HL-60/S4 (cell line): ENCODE measurements around the gene RMDN3.

Experiments
- in situ Hi-C: fragments of 300-500 bp; cut with MboI; formaldehyde crosslinking; loops from 2 replicates; pipeline ENCODE4 v1.14.3; 2022; ENCODE audit warnings: low sequenced_read_pairs

The RMDN3 gene

GRCh38 chr15:40750885-40751284 lies 4.2 kb downstream of the RMDN3 start:
- in situ Hi-C loops, result no loop called here

GRCh38 chr15:40749151-40749630 lies 5.9 kb downstream of the RMDN3 start:
- in situ Hi-C loops, result no loop called here

- in situ Hi-C loops, result no loop called here
These were observed 7.1 kb downstream of the RMDN3 start for GRCh38 chr15:40747685-40748631.

- in situ Hi-C loops, result no loop called here
These were observed 8.1 kb downstream of the RMDN3 start for GRCh38 chr15:40746916-40747418.

GRCh38 chr15:40744815-40745152 lies 10.3 kb downstream of the RMDN3 start:
- in situ Hi-C loops, result no loop called here

- in situ Hi-C loops, result no loop called here
These were observed 10.9 kb downstream of the RMDN3 start for GRCh38 chr15:40743921-40744814.

- in situ Hi-C loops, result no loop called here
These were observed 11.6 kb downstream of the RMDN3 start for GRCh38 chr15:40743485-40743901.

- in situ Hi-C loops, result no loop called here
These were observed 15.2 kb downstream of the RMDN3 start for GRCh38 chr15:40739854-40740253.

GRCh38 chr15:40739047-40739446 lies 16.0 kb downstream of the RMDN3 start:
- in situ Hi-C loops, result no loop called here

GRCh38 chr15:40737048-40737447 lies 18.0 kb downstream of the RMDN3 start:
- in situ Hi-C loops, result no loop called here

GRCh38 chr15:40736575-40736974 lies 18.5 kb downstream of the RMDN3 start:
- in situ Hi-C loops, result no loop called here

- in situ Hi-C loops, result no loop called here
These were observed 24.0 kb downstream of the RMDN3 start for GRCh38 chr15:40731034-40731433.

- in situ Hi-C loops, result no loop called here
These were observed 31.1 kb downstream of the RMDN3 start for GRCh38 chr15:40723919-40724318.

- in situ Hi-C loops, result no loop called here
These were observed 32.1 kb downstream of the RMDN3 start for GRCh38 chr15:40722934-40723333.

- in situ Hi-C loops, result no loop called here
These were observed 32.7 kb downstream of the RMDN3 start for GRCh38 chr15:40722354-40722753.

- in situ Hi-C loops, result no loop called here
These were observed 33.4 kb downstream of the RMDN3 start for GRCh38 chr15:40721701-40722100.

GRCh38 chr15:40716165-40716564 lies 38.9 kb downstream of the RMDN3 start:
- in situ Hi-C loops, result no loop called here

- in situ Hi-C loops, result no loop called here
These were observed 40.9 kb downstream of the RMDN3 start for GRCh38 chr15:40714144-40714543.

- in situ Hi-C loops, result no loop called here
These were observed 48.9 kb downstream of the RMDN3 start for GRCh38 chr15:40706121-40706520.

GRCh38 chr15:40702077-40702476 lies 53.0 kb downstream of the RMDN3 start:
- in situ Hi-C loops, result no loop called here

- in situ Hi-C loops, result no loop called here
These were observed 57.1 kb downstream of the RMDN3 start for GRCh38 chr15:40697916-40698315.
